C4-2B (cell line): Measurements from ENCODE around the gene TMEM82.
"Not testable (repeated sequence)": the region's sequence is repeated elsewhere in the genome, so short reads cannot be mapped to it uniquely, and the experiment has no call there.

Source experiments
- H3K27ac ChIP-seq: fragments of 450-650 bp; 2 replicates; pipeline ENCODE4 v1.5.1; 2017
- ZFX ChIP-seq: fragments of 450-650 bp; IDR thresholded peaks from 2 replicates; pipeline ENCODE4 v1.6.1; 2017
- TF ChIP-seq, protein P1 (sequence below): fragments of 450-650 bp; conservative IDR thresholded peaks from 2 replicates; pipeline ENCODE4 v1.5.1; 2017; ENCODE audit warnings: mild to moderate bottlenecking

The TMEM82 gene

DNA sequence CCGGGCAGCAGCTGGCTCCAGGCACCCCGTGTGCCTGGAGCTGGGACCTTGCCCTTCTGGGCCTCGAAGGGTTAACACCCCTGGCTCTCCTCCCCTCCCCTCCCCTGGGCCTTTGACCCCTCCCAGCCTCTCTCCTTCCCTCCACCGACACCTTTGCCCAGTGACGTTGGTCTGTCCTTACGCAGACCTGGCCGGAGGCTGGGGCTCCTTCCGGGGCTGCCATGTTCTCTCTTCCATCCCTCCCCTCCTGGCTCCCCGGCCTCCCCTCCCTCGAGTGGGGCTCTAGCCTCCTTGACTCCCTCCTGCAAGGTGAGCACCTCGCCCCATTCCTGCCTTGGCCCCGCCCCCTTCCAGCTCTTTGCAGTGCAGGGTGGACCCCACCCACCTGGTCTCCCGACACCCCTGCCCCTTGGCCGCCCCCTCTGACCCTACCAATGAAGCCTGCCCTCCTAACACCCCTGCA, at the start of gene TMEM82:
TSS of gene TMEM82 (plus strand) at position 161 of the 463 bp plus-strand sequence. CDS start at position 222, 61 bp downstream.
- no peak for TF ChIP-seq ZFX
- TF ChIP-seq, protein P1, sequence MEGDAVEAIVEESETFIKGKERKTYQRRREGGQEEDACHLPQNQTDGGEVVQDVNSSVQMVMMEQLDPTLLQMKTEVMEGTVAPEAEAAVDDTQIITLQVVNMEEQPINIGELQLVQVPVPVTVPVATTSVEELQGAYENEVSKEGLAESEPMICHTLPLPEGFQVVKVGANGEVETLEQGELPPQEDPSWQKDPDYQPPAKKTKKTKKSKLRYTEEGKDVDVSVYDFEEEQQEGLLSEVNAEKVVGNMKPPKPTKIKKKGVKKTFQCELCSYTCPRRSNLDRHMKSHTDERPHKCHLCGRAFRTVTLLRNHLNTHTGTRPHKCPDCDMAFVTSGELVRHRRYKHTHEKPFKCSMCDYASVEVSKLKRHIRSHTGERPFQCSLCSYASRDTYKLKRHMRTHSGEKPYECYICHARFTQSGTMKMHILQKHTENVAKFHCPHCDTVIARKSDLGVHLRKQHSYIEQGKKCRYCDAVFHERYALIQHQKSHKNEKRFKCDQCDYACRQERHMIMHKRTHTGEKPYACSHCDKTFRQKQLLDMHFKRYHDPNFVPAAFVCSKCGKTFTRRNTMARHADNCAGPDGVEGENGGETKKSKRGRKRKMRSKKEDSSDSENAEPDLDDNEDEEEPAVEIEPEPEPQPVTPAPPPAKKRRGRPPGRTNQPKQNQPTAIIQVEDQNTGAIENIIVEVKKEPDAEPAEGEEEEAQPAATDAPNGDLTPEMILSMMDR = no peak
- H3K27ac ChIP-seq = no peak within 1 kb of the TSS

DNA sequence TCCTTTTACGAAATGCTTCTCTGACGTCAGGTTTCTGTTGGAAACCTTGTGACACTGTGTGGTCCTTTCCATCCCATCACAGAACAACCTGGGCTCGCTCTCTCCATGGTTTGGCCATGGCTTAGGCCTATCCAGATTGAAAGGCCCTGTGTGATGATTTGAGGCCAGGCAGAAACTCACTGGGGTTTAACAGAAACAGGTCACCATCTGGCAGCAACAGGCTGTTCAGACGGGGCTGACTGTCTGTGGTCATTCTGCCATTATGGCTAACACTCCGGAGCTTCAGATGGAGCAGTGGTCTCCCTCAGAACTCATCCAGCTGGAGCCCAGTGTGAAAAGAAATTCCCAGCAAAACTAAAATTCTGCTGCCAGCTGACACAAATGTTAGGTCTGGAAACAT, 48.9 kb upstream of the TMEM82 start:
- no peak overlapping the region for H3K27ac ChIP-seq

DNA sequence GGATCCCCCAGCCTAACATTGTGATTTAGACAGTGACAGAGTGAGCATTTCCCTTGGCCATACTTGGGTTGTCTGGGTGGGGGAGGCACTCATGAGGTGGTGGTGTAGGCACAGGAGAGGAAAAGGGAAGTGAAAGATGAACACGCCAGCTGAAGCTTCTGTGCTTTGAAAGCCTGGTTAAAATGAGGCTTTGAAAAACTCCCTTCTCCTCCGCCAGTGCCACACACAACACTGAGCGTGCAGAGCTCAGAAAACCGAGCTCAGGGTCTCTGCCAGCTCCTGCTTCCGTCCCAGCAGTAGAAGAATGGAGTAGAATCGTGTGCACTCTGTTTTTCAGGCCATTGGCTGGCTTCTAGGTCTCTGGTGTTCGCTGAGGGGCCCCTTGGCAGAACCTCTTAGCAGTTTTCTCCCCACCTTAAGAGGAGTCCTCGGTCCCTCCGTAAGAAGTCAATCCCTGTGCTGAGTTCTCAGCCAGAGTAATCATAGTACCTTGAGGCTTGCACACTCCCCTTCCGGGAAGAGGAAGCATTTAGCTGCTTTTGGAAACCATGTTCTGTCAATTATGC, 45.3 kb upstream of the TMEM82 start:
- no peak overlapping the region for H3K27ac ChIP-seq
- no peak for TF ChIP-seq ZFX
- TF ChIP-seq, protein P1 = no peak

More for the DNA sequence above, 48.9 kb upstream of the TMEM82 start:
- no peak for TF ChIP-seq ZFX
- TF ChIP-seq, protein P1 = no peak

DNA sequence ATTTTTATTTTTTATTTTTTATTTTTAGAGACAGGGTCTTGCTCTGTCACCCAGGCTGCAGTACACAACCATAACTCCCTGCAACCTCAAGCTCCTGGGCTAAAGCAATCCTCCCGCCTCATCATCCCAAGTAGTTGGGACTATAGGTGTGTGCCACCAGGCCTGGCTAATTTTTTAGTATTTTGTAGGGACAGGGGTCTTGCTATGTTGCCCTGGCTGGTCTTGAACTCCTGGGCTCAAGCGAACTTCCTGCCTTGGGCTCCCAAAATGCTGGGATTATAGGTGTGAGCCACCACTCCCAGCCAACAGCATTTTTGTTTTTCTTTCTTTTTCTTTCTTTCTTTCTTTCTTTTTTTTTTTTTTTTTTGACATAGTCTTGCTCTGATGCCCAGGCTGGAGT, 44.1 kb upstream of the TMEM82 start:
- H3K27ac ChIP-seq = no peak overlapping the region

DNA sequence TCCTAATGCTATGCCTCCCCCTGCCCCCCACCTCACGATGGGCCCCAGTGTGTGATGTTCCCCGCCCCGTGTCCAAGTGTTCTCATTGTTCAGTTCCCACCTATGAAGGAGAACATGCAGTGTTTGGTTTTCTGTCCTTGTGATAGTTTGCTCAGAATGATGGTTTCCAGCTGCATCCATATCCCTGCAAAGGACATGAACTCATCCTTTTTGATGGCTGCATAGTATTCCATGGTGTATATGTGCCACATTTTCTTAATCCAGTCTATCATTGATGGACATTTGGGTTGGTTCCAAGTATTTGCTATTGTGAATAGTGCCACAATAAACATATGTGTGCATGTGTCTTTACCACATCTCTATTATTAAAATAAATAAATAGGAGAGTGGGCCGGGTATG, 43.0 kb upstream of the TMEM82 start:
- not testable (repeated sequence) for H3K27ac ChIP-seq

More for the DNA sequence above, 44.1 kb upstream of the TMEM82 start:
- no peak for TF ChIP-seq ZFX
- TF ChIP-seq, protein P1 = no peak

DNA sequence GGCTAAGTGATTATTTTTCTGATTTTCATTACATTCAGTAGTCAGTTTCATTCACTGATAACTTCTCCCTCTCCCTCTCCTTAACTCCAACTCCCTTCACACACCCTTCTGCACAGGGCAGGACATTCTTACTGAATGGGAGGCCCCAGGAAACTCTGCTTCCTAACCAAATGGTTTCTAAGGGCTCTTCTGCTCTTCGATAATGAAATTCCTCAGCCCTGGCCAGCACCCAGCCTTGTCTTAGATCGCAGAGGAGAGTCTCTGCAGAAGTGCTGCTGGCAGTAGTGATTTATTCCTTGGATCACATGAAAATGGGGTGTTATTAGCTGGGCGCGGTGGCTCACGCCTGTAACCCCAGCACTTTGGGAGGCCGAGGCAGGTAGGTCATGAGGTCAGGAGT, 41.8 kb upstream of the TMEM82 start:
- H3K27ac ChIP-seq = no peak overlapping the region
- TF ChIP-seq ZFX = no peak
- TF ChIP-seq, protein P1 = no peak

DNA sequence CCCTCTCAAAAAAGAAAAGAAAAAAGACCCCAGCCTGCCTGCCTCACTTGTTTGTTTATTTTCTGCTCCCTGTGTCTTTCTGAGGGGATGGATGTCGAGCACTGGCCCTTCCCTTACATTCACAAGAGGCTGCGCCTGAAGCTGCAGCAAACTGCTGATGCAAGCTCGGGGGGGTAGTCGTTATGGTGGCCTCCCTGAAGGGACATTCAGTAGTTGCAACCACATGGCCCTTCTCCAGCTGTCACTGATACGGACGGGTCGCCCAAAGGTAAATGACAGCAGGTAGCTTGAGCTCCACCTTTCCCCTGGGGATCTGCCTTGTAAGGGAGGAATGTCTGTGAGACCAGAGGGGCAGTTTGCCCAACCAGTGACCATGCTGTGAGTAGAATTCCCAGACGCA, 40.5 kb upstream of the TMEM82 start:
- TF ChIP-seq, protein P1 = no peak
- TF ChIP-seq ZFX = no peak
- no peak overlapping the region for H3K27ac ChIP-seq
